ENCODE measurements around the gene FDXACB1.
A peak's percentile ranks its signal among the peaks of the same experiment; 100 is the strongest.

FDXACB1 gene

GRCh38 chr11:111878849-111879636 is at the start of gene FDXACB1, which contains the start of gene CFAP68:
TSS of gene FDXACB1 (minus strand) at chr11:111879165. CDS start at chr11:111879132, 33 bp downstream.
TSS of gene CFAP68 (plus strand) at chr11:111879541. CDS start at chr11:111879561, 20 bp downstream.
- peak; percentile 72 for DNase-seq

GRCh38 chr11:111926505-111927391 is 47.8 kb upstream of the FDXACB1 start:
- DNase-seq, result peak; percentile 68

- DNase-seq, result no peak
Observed at GRCh38 chr11:111925953-111926352, 47.0 kb upstream of the FDXACB1 start.

GRCh38 chr11:111923951-111924350 is 45.0 kb upstream of the FDXACB1 start:
- DNase-seq, result no peak

GRCh38 chr11:111923351-111923788 is 44.4 kb upstream of the FDXACB1 start:
- DNase-seq, result no peak

GRCh38 chr11:111922803-111923202 is 43.8 kb upstream of the FDXACB1 start:
- DNase-seq, result no peak

- DNase-seq, result no peak
Observed at GRCh38 chr11:111921541-111922230, 42.7 kb upstream of the FDXACB1 start.

- DNase-seq, result no peak
Observed at GRCh38 chr11:111920908-111921307, 41.9 kb upstream of the FDXACB1 start.

- DNase-seq, result no peak
Observed at GRCh38 chr11:111918390-111919256, 39.7 kb upstream of the FDXACB1 start, which contains the start of gene C11orf52. TSS of gene C11orf52 (plus strand) at chr11:111918913. CDS start at chr11:111918973, 60 bp downstream.

- DNase-seq, result no peak
Observed at GRCh38 chr11:111917788-111918187, 38.8 kb upstream of the FDXACB1 start.

- DNase-seq, result no peak
Observed at GRCh38 chr11:111917312-111917711, 38.3 kb upstream of the FDXACB1 start.

GRCh38 chr11:111916768-111917167 is 37.8 kb upstream of the FDXACB1 start:
- DNase-seq, result no peak

GRCh38 chr11:111913997-111914396 is 35.0 kb upstream of the FDXACB1 start:
- no peak for DNase-seq

GRCh38 chr11:111913031-111913861 is 34.3 kb upstream of the FDXACB1 start:
- DNase-seq, result no peak

- no peak for DNase-seq
Observed at GRCh38 chr11:111912535-111912934, 33.6 kb upstream of the FDXACB1 start, which contains the start of gene HSPB2. TSS of gene HSPB2 (plus strand) at chr11:111912734. CDS start at chr11:111912830, 96 bp downstream.

GRCh38 chr11:111911563-111912401 is 32.8 kb upstream of the FDXACB1 start, which contains the start of gene CRYAB:
TSS of gene CRYAB (minus strand) at chr11:111911770. CDS start at chr11:111911724, 46 bp downstream.
- DNase-seq, result no peak

GRCh38 chr11:111910676-111911562 is 32.0 kb upstream of the FDXACB1 start:
- no peak for DNase-seq

- DNase-seq, result no peak
Observed at GRCh38 chr11:111909378-111909777, 30.4 kb upstream of the FDXACB1 start.
